GM12878 (cell line): Measurements from ENCODE around the gene KCNJ12. TPM values are rescaled to one million over a fixed set of nuclear protein-coding genes. Genes with fewer than 3 reads are reported as not detected.
"Not testable (repeated sequence)": the region's sequence is repeated elsewhere in the genome, so short reads cannot be mapped to it uniquely, and the experiment has no call there.

Experiments
- ATAC-seq: fragments of 200-7000 bp; cut with Tn5 transposase; 3 replicates; pipeline ENCODE4 v1.9.1; 2020; ENCODE audit warnings: mild to moderate bottlenecking, moderate library complexity
- BruUV-seq: library from RNA; stranded (reverse); fragments of 400-500 nt; replicated peaks from 2 replicates; lab custom pipeline; 2021; lab: Mats Ljungman, UMichigan
- CTCF ChIA-PET: fragments of 300-600 bp; sonication (Branson Sonifier 250); formaldehyde crosslinking; extraction: SDS; loops from one replicate; lab custom pipeline; 2021; ENCODE audit warnings: inconsistent platforms; lab: Yijun Ruan, JAX
- POLR2A ChIA-PET: fragments of 350-600 bp; formaldehyde crosslinking; extraction: SDS; loops from one replicate; lab custom pipeline; 2021; ENCODE audit warnings: inconsistent platforms; lab: Charles Lee
- RAD21 ChIA-PET: fragments of 300-600 bp; sonication (Branson Sonifier 250); formaldehyde crosslinking; loops from one replicate; lab custom pipeline; 2023; ENCODE audit warnings: antibody characterized with exemption; ENCODE audit not compliant: unreplicated experiment; lab: Charles Lee
- SMC1A ChIA-PET: fragments of 300-600 bp; sonication (Branson Sonifier 250); formaldehyde crosslinking; loops from one replicate; lab custom pipeline; 2023; ENCODE audit not compliant: unreplicated experiment, uncharacterized antibody; lab: Charles Lee
- DNase-seq: peaks from one replicate; pipeline ENCODE4 v3.0.0-alpha.2; 2011; ENCODE audit warnings: low read depth, low spot score
- FAIRE-seq: peaks from 3 replicates; lab custom pipeline; 2011; peaks lifted over from hg19 to GRCh38; lab: Jason Lieb, UNC
- H2AFZ ChIP-seq: 2 replicates; pipeline ENCODE4 v1.6.0; 2011; ENCODE audit warnings: low read depth, low read length, control low read depth; ENCODE audit not compliant: control insufficient read depth
- H3K27ac ChIP-seq: 2 replicates; pipeline ENCODE4 v1.5.1; 2011; ENCODE audit warnings: control low read depth; ENCODE audit not compliant: control insufficient read depth, insufficient read depth
- H3K27me3 ChIP-seq, 2 experiments: replicated peaks in 1 of 2; 2 replicates each; pipeline versions ENCODE4 v1.6.0 to v1.6.1; 2011; ENCODE audit warnings: low read length in 1 of 2; ENCODE audit not compliant: control insufficient read depth in 2 of 2, insufficient read depth in 2 of 2
- H3K36me3 ChIP-seq, 2 experiments: 2 replicates each; pipeline ENCODE4 v1.5.1; 2011; ENCODE audit warnings: low read length in 1 of 2; ENCODE audit not compliant: control insufficient read depth in 2 of 2, insufficient read depth in 2 of 2
- H3K4me1 ChIP-seq: 2 replicates; pipeline ENCODE4 v1.6.1; 2011; ENCODE audit warnings: mild to moderate bottlenecking, low read length, moderate library complexity, mixed read lengths; ENCODE audit not compliant: control insufficient read depth, insufficient read depth
- H3K4me2 ChIP-seq: 2 replicates; pipeline ENCODE4 v1.6.0; 2011; ENCODE audit warnings: control low read depth; ENCODE audit not compliant: control insufficient read depth, insufficient read depth
- H3K4me3 ChIP-seq: fragments of 200-600 bp; sonication (generic); 2 replicates; pipeline ENCODE4 v1.5.1; 2016
- H3K79me2 ChIP-seq: 2 replicates; pipeline ENCODE4 v1.6.0; 2011; ENCODE audit warnings: low read length; ENCODE audit not compliant: control insufficient read depth, insufficient read depth
- H3K9ac ChIP-seq: 2 replicates; pipeline ENCODE4 v1.8.0; 2011; ENCODE audit warnings: low read length, control low read depth, mixed read lengths; ENCODE audit not compliant: control insufficient read depth, insufficient read depth
- H3K9me3 ChIP-seq: replicated peaks from 3 replicates; pipeline ENCODE4 v1.5.1; 2011; ENCODE audit warnings: mild to moderate bottlenecking, low read length; ENCODE audit not compliant: control insufficient read depth, insufficient read depth
- H4K20me1 ChIP-seq: 2 replicates; pipeline ENCODE4 v1.6.0; 2011; ENCODE audit not compliant: control insufficient read depth, insufficient read depth
- WGBS: methylation state at CpG from one replicate; pipeline ENCODE4 v1.1.6; 2016; ENCODE audit warnings: low lambda C conversion rate; ENCODE audit not compliant: insufficient replicate concordance, insufficient coverage; ENCODE audit errors: missing lambda C conversion rate; 5-methylcytosine and 5-hydroxymethylcytosine counted together
- in situ Hi-C: fragments of 300-500 bp; cut with MboI; formaldehyde crosslinking; loops from 9 replicates; pipeline ENCODE4 v1.14.3; 2018; ENCODE audit warnings: mixed read lengths
- intact Hi-C: fragments of 100-400 bp; cut with micrococcal nuclease; formaldehyde crosslinking; loops from one replicate; pipeline ENCODE4 v1.14.2; 2022; ENCODE audit not compliant: unreplicated experiment
- polyA plus RNA-seq, 11 experiments: library from polyadenylated mRNA; depleted of rRNA in 4 of 11; unstranded in 6 of 11; stranded (reverse) in 5 of 11; fragments of >200 nt; fragmentation: Nextera tagmentation in 4 of 11; fragmentation: Illumina TruSeq in 1 of 11; extraction: Ambion mirVana in 4 of 11; extraction: Trizol in 1 of 11; gene quantifications; 1 replicate in 1 of 11; 2 replicates in 10 of 11; pipeline versions ENCODE4 v1.2.1 to v1.2.3, GENCODE V29; 2011 to 2016; ENCODE audit warnings: inconsistent platforms in 2 of 11, missing spikeins in 2 of 11, low read depth in 1 of 11
- total RNA-seq, 4 experiments: library from RNA; depleted of rRNA in 3 of 4; stranded (reverse); fragments of >200 nt in 3 of 4; fragmentation: Illumina TruSeq in 1 of 4; extraction: Trizol in 1 of 4; gene quantifications; 2 replicates each; pipeline versions ENCODE4 v1.2.1 to v1.2.3, GENCODE V29; 2013 to 2021

The KCNJ12 gene
- total and polyA plus RNA-seq, 10 of the 15 experiments (the other 5 are each of a cell fraction or from before 2014, with no cell fraction given), result 0.04 to 0.21 (median 0.09) TPM; not detected in 3

- in situ Hi-C loops, H2AFZ ChIP-seq, H3K4me1 ChIP-seq, POLR2A ChIA-PET, SMC1A ChIA-PET, H3K79me2 ChIP-seq, H3K4me2 ChIP-seq, H3K9ac ChIP-seq, H3K4me3 ChIP-seq, H3K36me3 ChIP-seq, ATAC-seq, BruUV-seq, FAIRE-seq, DNase-seq, H4K20me1 ChIP-seq, H3K27me3 ChIP-seq, H3K9me3 ChIP-seq, intact Hi-C loops, RAD21 ChIA-PET, H3K27ac ChIP-seq, CTCF ChIA-PET: not testable (repeated sequence)
- 13% methylated on average over 4 of the region's 4 CpGs for WGBS
Observed at GRCh38 chr17:21447552-21447951, 71.4 kb downstream of the KCNJ12 start.

- BruUV-seq, H4K20me1 ChIP-seq, in situ Hi-C loops, H3K27me3 ChIP-seq, H3K4me1 ChIP-seq, H3K9ac ChIP-seq, FAIRE-seq, H3K27ac ChIP-seq, H3K79me2 ChIP-seq, H3K4me2 ChIP-seq, H3K9me3 ChIP-seq, H2AFZ ChIP-seq, H3K4me3 ChIP-seq, H3K36me3 ChIP-seq, POLR2A ChIA-PET, DNase-seq: not testable (repeated sequence)
- ChIA-PET RAD21 (interaction anchor here (1.4 kb wide), 1 partner anchor 170 kb away, joined by 4 read pairs; no protein-coding TSS in a partner anchor), SMC1A (interaction anchor here (1.4 kb wide), 1 partner anchor 170 kb away, joined by 5 read pairs; no protein-coding TSS in a partner anchor), CTCF (interaction anchor here (1.2 to 1.5 kb wide), 3 partner anchors 60 to 170 kb away, joined by 3 to 4 read pairs (median 3); no protein-coding TSS in a partner anchor)
- ATAC-seq, result peak; percentile 45; the same call in 1 of the 3 replicates
- whole genome bisulfite sequencing, result 28% methylated on average over 3 of the region's 3 CpGs
- intact Hi-C loops, result loop anchor here (2.0 to 10.0 kb wide), 2 partner anchors 169 to 325 kb away; partner anchors contain the start of gene DHRS7B
Observed at GRCh38 chr17:21449891-21450290, 73.7 kb downstream of the KCNJ12 start.
